Esophagus squamous epithelium (tissue), 5 donors: Measurements from ENCODE around the gene FRMD3. TPM values are rescaled to one million over a fixed set of nuclear protein-coding genes. Genes with fewer than 3 reads are reported as not detected.

ENCODE experiments used
- DNase-seq: peaks from one replicate; lab custom pipeline; 2025; lab: John Stamatoyannopoulos, UW
- H3K27ac ChIP-seq, 4 donors: fragments of 200-600 bp; sonication (generic); one replicate each; pipeline ENCODE4 v1.5.1; 2016 to 2019; ENCODE audit warnings: mild to moderate bottlenecking in 1 of 4
- H3K27me3 ChIP-seq, 4 donors: fragments of 200-600 bp; sonication (generic); 1 replicate in 3 of 4; 2 replicates in 1 of 4; pipeline versions ENCODE4 v1.5.1 to v1.6.0; 2017 to 2021; ENCODE audit warnings: antibody characterized with exemption in 1 of 4
- H3K36me3 ChIP-seq, 3 donors: fragments of 200-600 bp; sonication (generic); one replicate each; pipeline ENCODE4 v1.5.1; 2016 to 2019
- H3K4me1 ChIP-seq, 3 donors: fragments of 200-600 bp; sonication (generic); one replicate each; pipeline ENCODE4 v1.5.1; 2017 to 2019
- H3K4me3 ChIP-seq, 4 donors: fragments of 200-600 bp; sonication (generic); 1 replicate in 3 of 4; 2 replicates in 1 of 4; pipeline ENCODE4 v1.5.1; 2016 to 2019; ENCODE audit warnings: mild to moderate bottlenecking in 2 of 4, moderate library complexity in 1 of 4
- H3K9me3 ChIP-seq, 3 donors: fragments of 200-600 bp; sonication (generic); one replicate each; pipeline ENCODE4 v1.5.1; 2016 to 2019
- POLR2A ChIP-seq, 4 donors: fragments of 450-650 bp; IDR thresholded peaks; one replicate each; pipeline ENCODE4 v1.6.1; 2017; ENCODE audit warnings: antibody characterized with exemption in 4 of 4, mild to moderate bottlenecking in 4 of 4, moderate library complexity in 3 of 4
- WGBS, 2 donors: methylation state at CpG; one replicate each; pipeline ENCODE4 v1.1.5; 2018; 5-methylcytosine and 5-hydroxymethylcytosine counted together
- intact Hi-C: fragments of 100-400 bp; cut with DNase I; formaldehyde crosslinking; loops from one replicate; pipeline ENCODE4 v1.15.0; 2022
- total RNA-seq, 4 donors: library from RNA; depleted of rRNA; stranded (reverse); fragments of >200 nt; gene quantifications; one replicate each; pipeline ENCODE4 v1.1.0, GENCODE V29; 2016
- TF ChIP-seq, protein P1 (sequence below), 6 experiments: fragments of 450-650 bp in 4 of 6; fragments of 200-600 bp in 2 of 6; sonication (generic) in 2 of 6; IDR thresholded peaks; one replicate each; pipeline ENCODE4 v1.5.1; 2016 to 2019; ENCODE audit warnings: antibody characterized with exemption in 6 of 6, mild to moderate bottlenecking in 4 of 6, moderate library complexity in 4 of 6
- donor health status: DM: yes; HTN: yes; CAD: no.

The FRMD3 gene
- total RNA-seq, 4 donors from 2014 or later = 0.27 to 6.9 (median 2.1) TPM

DNA sequence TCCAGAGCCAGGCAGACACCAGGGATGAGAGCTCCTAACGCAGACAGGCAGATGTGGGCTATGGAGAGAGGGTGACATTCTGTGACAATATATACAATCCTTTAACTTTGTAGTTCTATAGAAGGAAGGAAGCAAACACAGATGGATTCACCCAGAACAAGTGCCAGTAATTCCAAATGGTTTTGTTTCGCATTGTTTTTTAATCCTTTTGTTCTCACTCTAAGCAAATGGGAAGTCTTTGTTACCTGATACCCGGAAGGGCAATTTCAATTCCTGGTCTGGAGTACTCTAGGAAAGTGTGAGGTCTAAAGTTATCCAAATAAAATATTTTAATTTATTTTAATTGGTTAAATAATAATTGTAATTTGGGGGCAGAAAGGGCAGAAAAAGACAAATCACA lies 2.5 kb downstream of the FRMD3 start:
- DNase-seq = no peak
- Histone ChIP-seq H3K27ac (no peak overlapping the region), H3K27me3 (peaks cover 0 to 43% (median 0%) of the 10 kb centered on the region in 4 donors), H3K9me3 (no peaks in the 10 kb centered on the region), H3K4me1 (peaks cover 8 to 24% (median 12%) of the 10 kb centered on the region in 3 donors), H3K4me3 (no peak overlapping the region), H3K36me3 (no peaks in the 10 kb centered on the region)
- TF ChIP-seq, protein P1, sequence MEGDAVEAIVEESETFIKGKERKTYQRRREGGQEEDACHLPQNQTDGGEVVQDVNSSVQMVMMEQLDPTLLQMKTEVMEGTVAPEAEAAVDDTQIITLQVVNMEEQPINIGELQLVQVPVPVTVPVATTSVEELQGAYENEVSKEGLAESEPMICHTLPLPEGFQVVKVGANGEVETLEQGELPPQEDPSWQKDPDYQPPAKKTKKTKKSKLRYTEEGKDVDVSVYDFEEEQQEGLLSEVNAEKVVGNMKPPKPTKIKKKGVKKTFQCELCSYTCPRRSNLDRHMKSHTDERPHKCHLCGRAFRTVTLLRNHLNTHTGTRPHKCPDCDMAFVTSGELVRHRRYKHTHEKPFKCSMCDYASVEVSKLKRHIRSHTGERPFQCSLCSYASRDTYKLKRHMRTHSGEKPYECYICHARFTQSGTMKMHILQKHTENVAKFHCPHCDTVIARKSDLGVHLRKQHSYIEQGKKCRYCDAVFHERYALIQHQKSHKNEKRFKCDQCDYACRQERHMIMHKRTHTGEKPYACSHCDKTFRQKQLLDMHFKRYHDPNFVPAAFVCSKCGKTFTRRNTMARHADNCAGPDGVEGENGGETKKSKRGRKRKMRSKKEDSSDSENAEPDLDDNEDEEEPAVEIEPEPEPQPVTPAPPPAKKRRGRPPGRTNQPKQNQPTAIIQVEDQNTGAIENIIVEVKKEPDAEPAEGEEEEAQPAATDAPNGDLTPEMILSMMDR (IDR thresholded peaks at IDR 0.05) = no peak
- TF ChIP-seq POLR2A (IDR thresholded peaks at IDR 0.05) = no peak
- intact Hi-C loops = no loop called here
- WGBS, 2 donors = 68 to 71% methylated on average over 3 of the region's 3 CpGs

DNA sequence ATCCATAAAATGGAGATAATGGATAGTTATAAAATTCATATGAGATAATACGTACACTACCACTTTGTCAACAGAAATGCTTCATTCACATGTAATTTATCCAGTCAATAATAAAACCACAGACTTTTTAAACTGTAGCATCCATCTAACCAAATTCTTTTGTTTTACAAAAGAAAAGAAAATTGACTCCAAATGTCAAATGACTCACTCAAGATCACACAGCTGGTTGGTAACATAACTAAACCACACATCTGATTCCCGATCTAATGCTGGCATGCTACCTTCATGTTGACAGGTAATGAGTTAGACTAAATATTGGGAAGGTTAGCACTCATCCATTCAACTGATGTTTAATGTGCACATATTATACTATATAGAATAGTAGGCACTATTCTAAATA lies 4.9 kb downstream of the FRMD3 start:
- no peak overlapping the region for H3K4me3 ChIP-seq
- WGBS, 2 donors = 78 to 79% methylated on average over 2 of the region's 2 CpGs
- TF ChIP-seq POLR2A (IDR thresholded peaks at IDR 0.05) = no peak
- TF ChIP-seq, protein P1 (IDR thresholded peaks at IDR 0.05) = no peak
- DNase-seq = no peak
- peaks cover 3 to 15% (median 7%) of the 10 kb centered on the region in 3 donors for H3K4me1 ChIP-seq
- H3K27ac ChIP-seq = no peak overlapping the region
- H3K9me3 ChIP-seq = no peaks in the 10 kb centered on the region
- H3K36me3 ChIP-seq = no peaks in the 10 kb centered on the region
- intact Hi-C loops = no loop called here
- H3K27me3 ChIP-seq = peaks cover 0 to 27% (median 0%) of the 10 kb centered on the region in 4 donors

DNA sequence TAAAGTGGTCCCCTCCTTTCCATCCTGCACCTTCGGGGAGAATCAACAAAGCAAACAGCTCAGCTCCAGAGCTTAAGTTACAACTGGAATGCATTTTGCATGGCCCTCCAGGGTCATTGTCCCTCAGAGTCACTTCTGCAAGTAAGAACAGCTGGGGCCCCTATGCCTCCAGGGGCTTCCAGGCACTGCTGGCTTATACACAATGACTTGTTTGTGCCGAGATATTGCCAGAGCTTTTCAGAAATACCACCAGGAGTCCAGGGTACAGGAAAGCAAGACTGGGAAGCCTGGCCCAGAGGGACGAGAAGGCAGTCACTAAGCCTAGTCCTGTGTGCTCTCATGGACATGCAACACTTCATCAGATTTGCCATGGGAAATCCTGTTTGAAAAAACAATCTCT lies 11.3 kb downstream of the FRMD3 start:
- intact Hi-C loops = no loop called here
- Histone ChIP-seq H3K4me3 (no peak overlapping the region), H3K27me3 (no peaks in the 10 kb centered on the region), H3K27ac (no peak overlapping the region), H3K4me1 (no peaks in the 10 kb centered on the region), H3K36me3 (no peaks in the 10 kb centered on the region), H3K9me3 (no peaks in the 10 kb centered on the region)
- TF ChIP-seq, protein P1 (IDR thresholded peaks at IDR 0.05) = no peak
- no peak for TF ChIP-seq POLR2A (IDR thresholded peaks at IDR 0.05)
- DNase-seq = no peak
- WGBS, 2 donors = 37 to 46% methylated on average over 2 to 3 of the region's 3 CpGs

DNA sequence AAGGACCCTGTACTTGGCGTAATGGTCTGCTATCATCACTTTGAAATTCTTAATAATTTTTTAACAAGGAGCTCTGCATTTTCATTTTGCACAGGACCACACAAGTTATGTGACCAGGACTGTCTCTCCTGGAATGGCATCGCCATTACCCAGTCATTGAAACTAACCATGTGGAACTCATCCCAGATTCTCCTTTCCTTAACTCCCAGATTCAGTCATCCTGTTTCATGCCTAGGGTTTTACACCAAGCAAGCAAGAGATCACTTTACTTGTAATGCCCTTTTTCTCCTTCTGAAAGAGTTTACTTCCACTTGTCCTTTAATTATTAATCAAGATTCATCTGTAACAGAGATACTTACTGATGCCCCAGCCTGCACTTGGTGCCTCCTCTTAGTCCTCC lies 12.0 kb downstream of the FRMD3 start:
- H3K4me3 ChIP-seq = no peak overlapping the region
- H3K4me1 ChIP-seq = no peaks in the 10 kb centered on the region
- DNase-seq = no peak
- 83 to 90% methylated on average over 2 of the region's 2 CpGs for WGBS, 2 donors
- intact Hi-C loops = no loop called here
- H3K36me3 ChIP-seq = no peaks in the 10 kb centered on the region
- H3K9me3 ChIP-seq = no peaks in the 10 kb centered on the region
- TF ChIP-seq, protein P1 (IDR thresholded peaks at IDR 0.05) = no peak
- TF ChIP-seq POLR2A (IDR thresholded peaks at IDR 0.05) = no peak
- no peaks in the 10 kb centered on the region for H3K27me3 ChIP-seq
- H3K27ac ChIP-seq = no peak overlapping the region

DNA sequence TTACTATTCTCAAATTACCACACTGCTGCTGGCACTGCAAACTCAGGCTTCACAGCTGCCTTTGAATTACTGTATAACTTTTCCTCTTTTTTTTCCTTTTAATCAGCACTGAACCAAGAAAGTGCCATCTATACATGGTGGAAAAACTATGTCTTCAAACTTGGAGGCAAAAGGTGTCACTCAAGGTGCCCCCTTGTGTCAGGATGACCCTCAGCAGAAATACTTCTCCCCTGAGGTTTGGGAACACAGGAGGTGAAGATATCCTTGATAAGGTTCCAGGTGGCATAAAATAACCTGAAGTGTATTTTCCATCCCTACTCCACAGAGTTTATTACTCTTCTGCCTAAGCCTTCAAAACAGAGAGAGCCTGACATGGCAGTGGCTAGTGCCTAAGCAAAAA lies 14.5 kb downstream of the FRMD3 start:
- TF ChIP-seq, protein P1 (IDR thresholded peaks at IDR 0.05) = no peak
- no peak for TF ChIP-seq POLR2A (IDR thresholded peaks at IDR 0.05)
- H3K36me3 ChIP-seq = no peaks in the 10 kb centered on the region
- DNase-seq = no peak
- intact Hi-C loops = no loop called here
- no peaks in the 10 kb centered on the region for H3K9me3 ChIP-seq
- H3K27ac ChIP-seq = no peak overlapping the region
- no peaks in the 10 kb centered on the region for H3K27me3 ChIP-seq
- no peak overlapping the region for H3K4me3 ChIP-seq
- H3K4me1 ChIP-seq = no peaks in the 10 kb centered on the region
